HPDE6-E6E7 (cell line): ENCODE data around the gene SPATS2.

ENCODE experiments used
- DNase-seq: peaks from one replicate; pipeline ENCODE4 v3.0.0; 2011; ENCODE audit warnings: missing footprints; ENCODE audit errors: extremely low spot score

The SPATS2 gene

GRCh38 chr12:49335955-49336644, 31.2 kb upstream of the SPATS2 start:
- DNase-seq, result no peak

- DNase-seq, result no peak
Observed at GRCh38 chr12:49336645-49337584, 30.3 kb upstream of the SPATS2 start, which contains the start of gene C1QL4. TSS of gene C1QL4 (minus strand) at chr12:49337188. CDS start at chr12:49336477, 711 bp downstream.

GRCh38 chr12:49338830-49339463, 28.3 kb upstream of the SPATS2 start:
- no peak for DNase-seq

GRCh38 chr12:49339464-49339861, 27.8 kb upstream of the SPATS2 start:
- DNase-seq, result no peak

- no peak for DNase-seq
Observed at GRCh38 chr12:49340095-49340870, 27.0 kb upstream of the SPATS2 start.

GRCh38 chr12:49340971-49341776, 26.1 kb upstream of the SPATS2 start:
- no peak for DNase-seq

- no peak for DNase-seq
Observed at GRCh38 chr12:49341777-49342065, 25.5 kb upstream of the SPATS2 start.

- no peak for DNase-seq
Observed at GRCh38 chr12:49342066-49342913, 25.0 kb upstream of the SPATS2 start.

GRCh38 chr12:49342914-49343731, 24.1 kb upstream of the SPATS2 start:
- no peak for DNase-seq

GRCh38 chr12:49344486-49345050, 22.7 kb upstream of the SPATS2 start:
- no peak for DNase-seq

GRCh38 chr12:49345051-49345824, 22.0 kb upstream of the SPATS2 start:
- DNase-seq, result no peak

- no peak for DNase-seq
Observed at GRCh38 chr12:49345825-49346658, 21.2 kb upstream of the SPATS2 start.

GRCh38 chr12:49346659-49347310, 20.5 kb upstream of the SPATS2 start, which contains the start of gene DNAJC22:
TSS of gene DNAJC22 (plus strand) at chr12:49346888. CDS start at chr12:49348873, 1,985 bp downstream.
- no peak for DNase-seq

GRCh38 chr12:49347311-49348193, 19.7 kb upstream of the SPATS2 start:
- peak; percentile 72 for DNase-seq

- DNase-seq, result no peak
Observed at GRCh38 chr12:49348781-49349180, 18.5 kb upstream of the SPATS2 start.
